MG63 (cell line): Measurements from ENCODE around the gene USHBP1. TPM values are rescaled to one million over a fixed set of nuclear protein-coding genes. Genes with fewer than 3 reads are reported as not detected.

Source experiments
- DNase-seq: peaks from one replicate; pipeline ENCODE4 v3.0.0-alpha.2; 2020
- H3K27me3 ChIP-seq: fragments of 250-450 bp; sonication (Bioruptor Pico); 2 replicates; pipeline ENCODE4 v1.5.1; 2020; ENCODE audit warnings: mild to moderate bottlenecking, moderate library complexity
- H3K36me3 ChIP-seq: fragments of 250-450 bp; sonication (Bioruptor Pico); 2 replicates; pipeline ENCODE4 v1.5.1; 2020; ENCODE audit warnings: mild to moderate bottlenecking, moderate library complexity
- H3K4me3 ChIP-seq: fragments of 250-450 bp; sonication (Bioruptor Pico); 2 replicates; pipeline ENCODE4 v1.5.1; 2020; ENCODE audit warnings: mild to moderate bottlenecking, moderate library complexity
- H3K9me3 ChIP-seq: fragments of 250-450 bp; sonication (Bioruptor Pico); 2 replicates; pipeline ENCODE4 v1.5.1; 2020; ENCODE audit warnings: mild to moderate bottlenecking, moderate library complexity
- total RNA-seq: library from RNA; depleted of rRNA; stranded (reverse); fragments of >200 nt; shearing (Covaris generic); gene quantifications from 2 replicates; pipeline ENCODE4 v1.2.3, GENCODE V29; 2014; ENCODE audit warnings: low replicate concordance; rRNA removed

USHBP1 gene
- total RNA-seq, 1 experiment from 2014 or later, result not detected

DNA sequence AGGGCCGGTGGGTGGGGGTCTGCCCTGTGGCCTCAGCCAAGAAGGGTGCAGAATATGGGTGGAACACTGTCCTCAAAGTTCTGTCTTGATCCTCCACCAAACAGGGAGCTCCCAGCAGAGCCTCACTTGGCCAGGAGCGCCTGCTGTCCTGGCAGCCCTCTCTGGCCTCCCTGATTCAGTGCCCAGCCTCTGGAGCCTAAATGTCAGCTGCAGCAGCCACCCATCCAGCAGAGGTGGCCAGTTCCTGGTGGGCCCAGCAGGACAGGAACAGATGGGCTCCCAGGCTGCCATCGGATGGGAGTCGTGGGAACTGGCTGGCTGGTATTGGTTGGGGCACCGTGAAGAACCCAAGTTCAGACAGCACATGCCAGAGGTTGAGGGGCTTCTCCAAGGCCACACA lies 51.2 kb downstream of the USHBP1 start:
- no peak overlapping the region for H3K4me3 ChIP-seq
- no peaks in the 10 kb centered on the region for H3K27me3 ChIP-seq
- H3K9me3 ChIP-seq, result no peaks in the 10 kb centered on the region
- no peak for DNase-seq
- peaks cover 59% of the 10 kb centered on the region for H3K36me3 ChIP-seq

DNA sequence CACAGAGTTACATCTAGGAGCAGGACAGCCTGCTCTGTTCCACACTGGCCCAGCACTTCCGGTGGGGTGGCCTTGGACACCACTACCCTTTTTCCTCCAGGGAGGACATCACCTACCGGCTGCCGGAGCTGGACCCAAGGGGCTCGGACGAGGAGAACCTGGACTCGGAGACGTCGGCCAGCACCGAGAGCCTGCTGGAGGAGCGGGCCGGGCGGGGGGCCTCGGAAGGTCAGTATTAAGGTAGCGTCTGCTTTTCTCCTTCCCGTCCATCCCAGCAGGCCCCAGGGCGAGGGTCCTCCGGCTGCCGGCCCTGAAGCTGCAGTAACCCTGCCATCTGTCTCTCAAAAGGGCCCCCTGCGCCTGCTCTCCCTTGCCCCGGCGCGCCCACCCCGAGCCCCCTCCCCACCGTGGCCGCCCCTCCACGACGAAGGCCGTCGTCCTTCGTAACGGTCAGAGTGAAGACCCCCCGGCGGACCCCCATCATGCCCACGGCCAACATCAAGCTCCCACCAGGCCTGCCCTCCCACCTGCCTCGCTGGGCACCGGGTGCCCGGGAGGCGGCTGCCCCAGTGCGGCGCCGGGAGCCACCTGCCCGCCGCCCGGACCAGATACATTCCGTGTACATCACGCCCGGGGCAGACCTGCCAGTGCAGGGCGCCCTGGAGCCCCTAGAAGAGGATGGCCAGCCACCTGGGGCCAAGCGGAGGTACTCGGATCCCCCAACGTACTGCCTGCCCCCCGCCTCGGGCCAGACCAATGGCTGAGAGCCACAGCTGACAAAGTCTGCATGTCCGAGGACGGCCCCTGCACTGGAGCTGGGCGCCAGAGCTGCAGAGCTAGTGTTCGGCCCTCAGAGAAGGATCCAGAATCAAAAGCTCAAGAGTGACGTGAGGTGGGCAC lies 52.7 kb downstream of the USHBP1 start:
- Histone ChIP-seq H3K4me3 (no peak overlapping the region), H3K27me3 (no peaks in the 10 kb centered on the region), H3K9me3 (no peaks in the 10 kb centered on the region), H3K36me3 (peaks cover 51% of the 10 kb centered on the region)
- DNase-seq, result no peak

GRCh38 chr19:17210296-17210695 lies 54.2 kb downstream of the USHBP1 start:
- DNase-seq, result no peak
- no peaks in the 10 kb centered on the region for H3K27me3 ChIP-seq
- H3K36me3 ChIP-seq, result peaks cover 48% of the 10 kb centered on the region
- no peak overlapping the region for H3K4me3 ChIP-seq
- no peaks in the 10 kb centered on the region for H3K9me3 ChIP-seq

DNA sequence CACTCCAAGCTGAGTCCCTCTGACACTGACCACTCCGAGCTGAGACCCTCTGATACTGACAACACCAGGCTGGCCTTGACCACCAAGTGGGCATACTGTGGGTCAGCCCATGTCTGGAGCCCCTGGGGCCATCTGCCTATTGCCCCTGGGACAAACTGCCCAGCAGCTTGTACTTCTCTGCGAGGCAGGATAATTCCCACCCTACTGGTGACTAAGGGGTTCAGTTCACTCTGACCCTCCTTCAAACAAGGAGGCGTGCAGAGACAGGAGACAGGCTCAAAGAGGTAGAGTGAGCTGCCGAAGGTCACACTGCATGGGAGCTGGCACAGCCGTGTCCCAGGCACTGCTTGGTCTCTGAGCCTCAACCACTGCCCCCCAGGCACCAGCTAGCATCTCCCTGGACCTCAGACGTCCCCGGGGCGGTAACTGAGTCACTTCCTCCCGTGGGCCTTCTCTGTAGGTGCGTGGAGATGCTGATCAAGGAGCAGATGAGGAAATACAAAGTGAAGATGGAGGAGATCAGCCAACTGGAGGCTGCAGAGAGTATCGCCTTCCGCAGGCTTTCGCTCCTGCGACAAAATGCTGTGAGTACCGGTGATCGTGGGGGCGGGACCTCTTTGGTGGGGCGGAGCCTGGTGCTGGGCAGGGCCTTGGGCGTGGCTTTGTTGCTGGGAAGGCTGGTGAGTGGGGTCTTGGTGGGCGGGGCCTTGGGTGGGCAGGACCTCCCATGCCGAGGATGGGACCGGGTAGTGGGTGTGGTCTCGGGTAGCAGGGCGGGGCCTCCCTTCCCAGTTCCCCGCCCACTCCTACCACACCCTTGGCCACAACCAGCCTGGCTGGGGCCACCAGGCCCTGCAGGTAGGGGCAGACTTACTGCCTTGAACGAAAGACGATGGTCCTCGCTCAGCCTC lies 55.2 kb downstream of the USHBP1 start:
- Histone ChIP-seq H3K36me3 (peaks cover 48% of the 10 kb centered on the region), H3K4me3 (no peak overlapping the region), H3K9me3 (no peaks in the 10 kb centered on the region), H3K27me3 (no peaks in the 10 kb centered on the region)
- peak; percentile 68 for DNase-seq

DNA sequence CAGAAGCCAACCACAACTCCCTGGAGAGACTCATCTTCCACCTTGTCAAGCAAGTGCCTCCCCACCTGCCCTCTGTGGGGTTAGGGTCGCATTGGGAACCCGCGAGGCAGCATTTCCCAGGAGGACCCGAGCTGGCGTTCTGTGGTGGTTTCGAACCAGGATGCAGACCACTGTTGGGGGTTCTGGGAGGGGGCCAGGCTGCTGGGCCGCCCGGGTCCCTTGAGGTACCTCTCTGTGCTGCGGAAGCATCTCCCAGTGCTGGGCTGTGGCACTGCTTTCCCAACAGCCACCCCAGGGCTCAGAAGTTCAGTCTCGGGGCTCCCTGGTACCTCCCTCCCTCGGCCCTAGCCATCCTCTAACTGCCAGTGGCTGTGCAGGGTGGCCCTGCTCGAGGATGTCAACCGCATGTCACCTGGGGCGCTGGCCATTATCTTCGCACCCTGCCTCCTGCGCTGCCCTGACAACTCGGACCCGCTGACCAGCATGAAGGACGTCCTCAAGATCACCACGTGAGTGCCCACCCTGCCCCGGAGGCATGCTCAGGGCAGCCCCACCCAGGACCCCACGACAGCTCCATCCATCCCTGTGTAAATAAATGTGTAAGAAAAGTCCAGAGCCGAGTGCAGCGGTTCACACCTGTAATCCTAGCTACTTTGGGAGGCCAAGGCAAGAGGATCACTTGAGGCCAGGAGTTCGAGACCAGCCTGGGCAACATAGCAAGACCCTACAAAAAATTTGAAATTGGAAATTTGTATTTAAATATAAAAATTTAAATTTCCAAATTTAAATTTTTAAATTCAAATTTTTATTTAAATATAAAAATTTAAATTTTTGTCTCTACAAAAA lies 57.6 kb downstream of the USHBP1 start:
- DNase-seq, result no peak
- Histone ChIP-seq H3K36me3 (peaks cover 52% of the 10 kb centered on the region), H3K27me3 (no peaks in the 10 kb centered on the region), H3K4me3 (no peak overlapping the region), H3K9me3 (no peaks in the 10 kb centered on the region)

- Histone ChIP-seq H3K36me3 (peaks cover 62% of the 10 kb centered on the region), H3K4me3 (no peak overlapping the region), H3K27me3 (no peaks in the 10 kb centered on the region), H3K9me3 (no peaks in the 10 kb centered on the region)
- DNase-seq, result no peak
Measured at GRCh38 chr19:17205237-17206140, 59.1 kb downstream of the USHBP1 start.

DNA sequence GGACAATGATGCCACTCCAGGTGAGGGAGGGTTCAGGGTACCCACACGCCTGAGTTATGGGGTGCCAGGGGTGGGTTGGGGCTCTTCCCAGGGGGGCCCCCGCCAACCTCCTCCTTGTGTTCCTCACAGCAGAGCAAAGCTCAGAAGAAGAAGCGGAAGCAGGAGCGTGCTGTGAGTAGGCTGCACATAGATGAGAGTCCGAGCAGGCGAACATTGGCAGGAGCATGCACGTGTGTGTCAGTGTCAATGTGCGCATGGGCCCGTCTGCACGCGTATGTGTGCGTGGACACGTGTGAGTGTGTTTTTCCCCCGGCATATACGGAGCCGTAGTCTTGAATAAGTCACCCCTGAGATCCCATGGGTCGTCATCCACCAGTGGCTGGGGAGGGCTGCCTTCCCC lies 61.8 kb downstream of the USHBP1 start:
- no peak for DNase-seq

DNA sequence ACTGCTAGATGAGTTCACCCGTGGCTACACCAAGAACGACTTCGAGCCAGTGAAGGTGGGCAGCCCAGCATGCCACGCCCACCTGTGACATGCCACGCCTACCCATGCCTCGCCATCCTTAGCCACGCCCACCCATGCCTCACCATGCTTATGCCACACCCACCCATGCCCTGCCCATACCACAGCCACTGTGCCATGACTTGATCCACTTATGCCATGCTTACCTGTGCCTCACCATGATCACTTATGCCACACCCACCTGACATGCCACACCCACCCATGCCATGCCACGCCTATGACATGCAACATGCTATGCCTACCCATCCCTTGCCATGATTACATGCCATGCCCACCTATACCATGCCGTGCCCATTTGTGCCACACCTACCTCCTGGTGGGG lies 62.3 kb downstream of the USHBP1 start:
- no peaks in the 10 kb centered on the region for H3K27me3 ChIP-seq
- no peak for DNase-seq
- no peak overlapping the region for H3K4me3 ChIP-seq
- H3K9me3 ChIP-seq, result no peaks in the 10 kb centered on the region
- H3K36me3 ChIP-seq, result peaks cover 65% of the 10 kb centered on the region

More for the DNA sequence above, 61.8 kb downstream of the USHBP1 start:
- no peaks in the 10 kb centered on the region for H3K27me3 ChIP-seq
- H3K4me3 ChIP-seq, result no peak overlapping the region
- H3K36me3 ChIP-seq, result peaks cover 62% of the 10 kb centered on the region
- H3K9me3 ChIP-seq, result no peaks in the 10 kb centered on the region

DNA sequence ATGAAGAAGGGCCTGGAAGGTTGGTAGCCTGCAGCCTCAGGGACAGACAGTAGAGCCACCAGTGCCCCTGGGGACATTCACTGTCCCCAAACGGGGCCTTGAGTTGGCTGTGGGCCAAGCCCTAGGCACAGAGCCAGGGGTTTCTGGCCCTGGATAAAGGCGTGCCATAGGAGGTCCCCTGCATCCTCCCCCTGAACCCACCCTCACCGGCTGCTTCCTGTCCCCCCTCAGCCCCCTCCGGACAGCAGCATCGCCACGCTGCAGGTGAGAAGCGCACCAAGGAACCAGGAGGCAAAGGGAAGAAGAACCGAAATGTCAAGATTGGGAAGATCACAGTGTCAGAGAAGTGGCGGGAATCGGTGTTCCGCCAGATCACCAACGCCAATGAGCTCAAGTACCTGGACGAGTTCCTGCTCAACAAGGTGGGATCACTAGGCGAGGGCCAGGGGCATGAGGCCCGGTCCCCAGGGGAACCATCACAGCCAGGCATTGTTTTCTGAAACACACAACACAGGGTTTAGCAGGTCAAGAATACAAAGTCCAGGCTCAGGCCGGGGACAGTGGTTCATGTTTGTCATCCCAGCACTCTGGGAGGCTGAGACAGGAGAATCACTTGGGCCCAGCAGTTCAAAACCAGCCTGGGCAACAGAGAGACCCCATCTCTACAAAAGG lies 64.0 kb downstream of the USHBP1 start:
- H3K4me3 ChIP-seq, result no peak overlapping the region
- DNase-seq, result no peak
- H3K27me3 ChIP-seq, result no peaks in the 10 kb centered on the region
- peaks cover 54% of the 10 kb centered on the region for H3K36me3 ChIP-seq
- no peaks in the 10 kb centered on the region for H3K9me3 ChIP-seq

Other genes starting within 250 kb of the USHBP1 start
- gene CPAMD8, start 237.9 kb downstream of the USHBP1 start, total RNA-seq, result 2.6 TPM in 1 of 2 replicates, not detected in the other
- 8.6 and 9.8 TPM in 2 replicates for gene HAUS8, start 189.3 kb downstream of the USHBP1 start, total RNA-seq
- gene MYO9B, start 189.0 kb downstream of the USHBP1 start, total RNA-seq, result 18.4 and 20.4 TPM in 2 replicates
- gene USE1, start 49.4 kb downstream of the USHBP1 start, total RNA-seq, result 63.4 and 77.0 TPM in 2 replicates
- 2.8 and 7.8 TPM in 2 replicates for gene OCEL1, start 38.5 kb downstream of the USHBP1 start, total RNA-seq
- gene NR2F6, start 18.8 kb downstream of the USHBP1 start, total RNA-seq, result 87.8 and 95.5 TPM in 2 replicates
- gene BABAM1, start 2.7 kb upstream of the USHBP1 start, total RNA-seq, result 112 and 258 TPM in 2 replicates
- gene ANKLE1, start 17.2 kb upstream of the USHBP1 start, total RNA-seq, result 0.10 and 0.46 TPM in 2 replicates
- 1.3 TPM in 1 of 2 replicates, not detected in the other for gene ABHD8, start 38.7 kb upstream of the USHBP1 start, total RNA-seq
- 17.2 and 26.2 TPM in 2 replicates for gene MRPL34, start 41.1 kb upstream of the USHBP1 start, total RNA-seq
- 9.1 and 11.6 TPM in 2 replicates for gene DDA1, start 44.8 kb upstream of the USHBP1 start, total RNA-seq
- gene ANO8, start 70.1 kb upstream of the USHBP1 start, total RNA-seq, result 1.4 and 3.6 TPM in 2 replicates
- gene GTPBP3, start 72.8 kb upstream of the USHBP1 start, total RNA-seq, result 23.2 and 25.7 TPM in 2 replicates
- not detected in 2 replicates for gene PLVAP, start 112.6 kb upstream of the USHBP1 start, total RNA-seq
- not detected in 2 replicates for gene CCDC194, start 129.5 kb upstream of the USHBP1 start, total RNA-seq
- 128 and 138 TPM in 2 replicates for gene BST2, start 140.9 kb upstream of the USHBP1 start, total RNA-seq
- gene MVB12A, start 155.3 kb upstream of the USHBP1 start, total RNA-seq, result 28.8 and 78.4 TPM in 2 replicates
- not detected in 2 replicates for gene TMEM221, start 183.9 kb upstream of the USHBP1 start, total RNA-seq
- gene NXNL1, start 196.2 kb upstream of the USHBP1 start, total RNA-seq, result not detected in 2 replicates
- gene SLC27A1, start 205.8 kb upstream of the USHBP1 start, total RNA-seq, result 6.3 and 6.5 TPM in 2 replicates
- gene PGLS, start 246.9 kb upstream of the USHBP1 start, total RNA-seq, result 87.7 and 149 TPM in 2 replicates